ENCODE measurements around the gene PTPN4.
A peak's percentile ranks its signal among the peaks of the same experiment; 100 is the strongest.

Gene PTPN4

DNA sequence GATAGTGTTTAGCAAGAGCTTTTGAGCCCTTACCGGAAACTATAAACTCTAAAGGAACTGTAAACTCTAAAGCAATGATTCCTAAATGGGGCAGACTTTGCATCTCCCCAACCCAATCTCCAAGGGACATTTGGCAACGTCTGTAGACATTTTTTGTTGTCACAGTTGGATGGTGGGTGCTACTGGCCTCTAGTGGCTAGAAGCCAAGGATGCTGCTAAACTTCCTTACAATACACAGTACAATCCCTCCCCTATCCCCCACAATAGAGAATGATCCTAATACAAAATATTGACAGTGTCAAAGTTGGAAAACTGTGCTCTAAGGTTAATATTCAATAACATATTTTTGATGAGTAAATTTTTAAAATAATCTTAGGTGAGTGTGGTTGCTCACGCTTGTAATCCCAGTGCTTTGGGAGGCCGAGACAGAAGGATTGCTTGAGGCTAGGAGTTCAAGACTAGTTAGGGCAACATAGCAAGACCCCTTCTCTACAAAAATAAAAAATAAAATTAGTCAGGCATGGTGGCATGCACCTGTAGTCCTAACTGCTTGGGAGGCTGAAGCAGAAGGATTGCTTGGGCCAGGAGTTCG is 66.7 kb downstream of the PTPN4 start:
- peak; percentile 38 to 58 (median 40) for TF ChIP-seq CTCF (IDR thresholded peaks at IDR 0.05; ENCODE audit: unreplicated experiment in 3 of 3)
- peaks cover 28% of the 10 kb centered on the region for H3K36me3 Mint-ChIP-seq (ENCODE audit: low read depth)
- peaks cover 7% of the 10 kb centered on the region for H3K4me1 Mint-ChIP-seq
- no peak overlapping the region for H3K4me3 Mint-ChIP-seq
- H3K27me3 Mint-ChIP-seq (ENCODE audit: low read depth): no peaks in the 10 kb centered on the region
- peaks cover 12% of the 10 kb centered on the region for H3K9me3 Mint-ChIP-seq
- no peak overlapping the region for H3K27ac Mint-ChIP-seq

DNA sequence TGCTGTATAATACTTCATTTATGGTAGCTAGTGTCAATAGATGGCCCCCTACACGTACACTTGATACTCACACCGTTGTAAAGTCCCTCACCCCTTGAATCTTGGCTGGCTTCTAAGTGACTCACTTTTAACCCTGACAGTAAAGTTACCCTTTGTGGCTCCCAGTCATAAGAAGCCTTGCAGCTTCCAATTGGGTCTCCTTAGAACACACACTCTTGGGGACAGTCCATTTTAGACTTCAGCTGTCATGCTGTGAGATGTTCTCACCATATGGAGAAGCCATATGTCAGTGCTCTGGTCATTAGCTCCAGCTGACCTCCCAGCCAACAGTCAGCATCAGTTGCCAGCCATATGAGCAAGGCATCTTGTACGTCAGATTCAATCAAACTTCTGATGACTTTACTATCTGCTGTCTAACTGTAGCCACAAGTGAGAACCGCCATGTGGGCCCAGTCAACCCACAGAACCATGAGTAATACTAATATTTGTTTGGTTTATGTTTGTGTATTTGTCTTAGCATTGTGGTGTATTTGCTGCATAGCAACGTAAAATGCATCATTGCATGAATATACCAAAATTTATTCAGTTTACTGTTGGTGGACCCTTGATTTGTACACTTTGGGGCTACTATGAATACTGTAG is 68.3 kb downstream of the PTPN4 start:
- Mint-ChIP-seq H3K9me3 (peaks cover 12% of the 10 kb centered on the region), H3K27me3 (ENCODE audit: low read depth) (no peaks in the 10 kb centered on the region)

GRCh38 chr2:119836455-119837142 is 76.9 kb downstream of the PTPN4 start:
- Mint-ChIP-seq H3K27me3 (ENCODE audit: low read depth) (no peaks in the 10 kb centered on the region), H3K4me3 (no peak overlapping the region), H3K36me3 (ENCODE audit: low read depth) (peaks cover 18% of the 10 kb centered on the region)

More for the DNA sequence above, 68.3 kb downstream of the PTPN4 start:
- Mint-ChIP-seq H3K36me3 (ENCODE audit: low read depth) (peaks cover 30% of the 10 kb centered on the region), H3K4me3 (no peak overlapping the region), H3K27ac (no peak overlapping the region), H3K4me1 (peaks cover 7% of the 10 kb centered on the region)
- TF ChIP-seq CTCF (IDR thresholded peaks at IDR 0.05; ENCODE audit: unreplicated experiment in 3 of 3): no peak

DNA sequence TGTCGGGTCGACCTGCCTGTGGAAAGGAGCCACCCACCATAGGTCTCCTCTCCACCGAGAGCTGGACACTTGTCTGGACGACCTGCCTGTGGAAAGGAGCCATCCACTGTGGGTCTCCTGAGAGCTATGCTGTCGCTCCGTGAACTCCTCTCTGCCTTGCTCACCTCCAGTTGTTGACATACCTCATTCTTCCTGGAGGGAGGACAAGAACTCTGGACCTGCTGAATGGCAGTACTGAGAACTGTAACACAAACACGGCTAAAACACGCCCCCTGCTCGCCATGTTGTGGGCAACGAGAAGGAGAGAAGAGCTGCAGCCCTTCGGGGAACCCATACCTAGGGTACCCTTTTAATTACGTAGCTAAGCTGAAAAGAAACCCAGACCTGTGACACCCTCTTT is 77.6 kb downstream of the PTPN4 start:
- TF ChIP-seq CTCF (IDR thresholded peaks at IDR 0.05; ENCODE audit: unreplicated experiment in 3 of 3): no peak
- Mint-ChIP-seq H3K9me3 (peaks cover 11% of the 10 kb centered on the region), H3K27ac (no peak overlapping the region), H3K36me3 (ENCODE audit: low read depth) (peaks cover 19% of the 10 kb centered on the region), H3K27me3 (ENCODE audit: low read depth) (no peaks in the 10 kb centered on the region), H3K4me3 (no peak overlapping the region), H3K4me1 (peaks cover 17% of the 10 kb centered on the region)

More at GRCh38 chr2:119836455-119837142, 76.9 kb downstream of the PTPN4 start:
- Mint-ChIP-seq H3K27ac (no peak overlapping the region), H3K9me3 (peaks cover 4% of the 10 kb centered on the region), H3K4me1 (peaks cover 17% of the 10 kb centered on the region)
- TF ChIP-seq CTCF (IDR thresholded peaks at IDR 0.05; ENCODE audit: unreplicated experiment in 3 of 3): no peak

DNA sequence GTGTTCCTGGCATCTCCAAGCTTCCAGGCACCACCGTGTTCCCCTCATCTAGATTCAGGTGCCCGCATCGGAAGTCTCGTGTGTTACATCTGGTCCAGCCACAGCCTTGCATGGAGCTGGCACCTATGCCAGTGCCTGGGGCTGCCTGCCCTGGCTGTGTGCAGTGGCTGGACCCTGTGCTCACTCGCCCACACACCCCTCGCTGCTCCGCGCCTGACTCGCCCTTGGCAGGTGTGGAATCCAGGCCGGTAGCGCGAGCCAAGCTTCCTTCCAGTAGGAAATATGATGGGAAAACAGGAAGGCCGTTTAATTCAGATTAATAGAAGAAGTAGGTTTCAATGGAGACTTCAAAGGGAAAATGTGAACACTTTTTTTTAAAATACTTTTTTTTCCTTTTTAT is 78.0 kb downstream of the PTPN4 start:
- no peak overlapping the region for H3K27ac Mint-ChIP-seq
- H3K27me3 Mint-ChIP-seq (ENCODE audit: low read depth): no peaks in the 10 kb centered on the region
- peaks cover 17% of the 10 kb centered on the region for H3K4me1 Mint-ChIP-seq
- H3K9me3 Mint-ChIP-seq: peaks cover 15% of the 10 kb centered on the region
- no peak for TF ChIP-seq CTCF (IDR thresholded peaks at IDR 0.05; ENCODE audit: unreplicated experiment in 3 of 3)
- H3K36me3 Mint-ChIP-seq (ENCODE audit: low read depth): peaks cover 24% of the 10 kb centered on the region
- H3K4me3 Mint-ChIP-seq: no peak overlapping the region
